Suprapubic skin (tissue), 4 donors: ENCODE results near the gene SLC35A5.
A peak's percentile ranks its signal among the peaks of the same experiment; 100 is the strongest.

Experiments
- POLR2A ChIP-seq, 2 donors: fragments of 450-650 bp; IDR thresholded peaks; one replicate each; pipeline ENCODE4 v1.6.1; 2017; ENCODE audit warnings: antibody characterized with exemption in 2 of 2, mild to moderate bottlenecking in 2 of 2, moderate library complexity in 2 of 2
- POLR2AphosphoS5 ChIP-seq, 3 donors: sonication (generic); formaldehyde crosslinking; IDR thresholded peaks; one replicate each; pipeline ENCODE4 v1.6.1; 2017; ENCODE audit warnings: antibody characterized with exemption in 3 of 3
- TF ChIP-seq, protein P1 (sequence below), 2 donors: fragments of 200-600 bp in 1 of 2; fragments of 450-650 bp in 1 of 2; sonication (generic) in 1 of 2; IDR thresholded peaks; one replicate each; pipeline ENCODE4 v1.5.1; 2016 to 2019; ENCODE audit warnings: antibody characterized with exemption in 2 of 2, mild to moderate bottlenecking in 1 of 2, moderate library complexity in 1 of 2

DNA sequence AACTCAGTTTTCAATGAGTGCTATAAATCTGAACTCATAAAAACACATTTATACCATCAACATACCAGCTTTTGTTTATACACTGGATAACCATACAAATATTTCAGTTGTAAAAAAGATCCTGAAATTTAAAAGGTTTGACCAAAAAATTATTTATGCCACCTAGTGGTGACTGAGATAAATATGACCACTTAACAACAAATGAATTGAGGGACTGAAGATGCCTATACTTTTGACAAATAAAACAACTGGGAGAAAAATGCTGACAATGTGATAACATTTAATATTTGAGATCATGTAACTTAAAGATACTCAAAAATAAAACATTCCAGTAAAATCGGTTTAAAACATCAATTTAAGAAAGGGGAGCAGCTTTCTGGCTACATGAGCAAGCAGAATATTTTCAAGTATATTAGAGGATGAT, 30.5 kb upstream of the SLC35A5 start:
- TF ChIP-seq, protein P1, sequence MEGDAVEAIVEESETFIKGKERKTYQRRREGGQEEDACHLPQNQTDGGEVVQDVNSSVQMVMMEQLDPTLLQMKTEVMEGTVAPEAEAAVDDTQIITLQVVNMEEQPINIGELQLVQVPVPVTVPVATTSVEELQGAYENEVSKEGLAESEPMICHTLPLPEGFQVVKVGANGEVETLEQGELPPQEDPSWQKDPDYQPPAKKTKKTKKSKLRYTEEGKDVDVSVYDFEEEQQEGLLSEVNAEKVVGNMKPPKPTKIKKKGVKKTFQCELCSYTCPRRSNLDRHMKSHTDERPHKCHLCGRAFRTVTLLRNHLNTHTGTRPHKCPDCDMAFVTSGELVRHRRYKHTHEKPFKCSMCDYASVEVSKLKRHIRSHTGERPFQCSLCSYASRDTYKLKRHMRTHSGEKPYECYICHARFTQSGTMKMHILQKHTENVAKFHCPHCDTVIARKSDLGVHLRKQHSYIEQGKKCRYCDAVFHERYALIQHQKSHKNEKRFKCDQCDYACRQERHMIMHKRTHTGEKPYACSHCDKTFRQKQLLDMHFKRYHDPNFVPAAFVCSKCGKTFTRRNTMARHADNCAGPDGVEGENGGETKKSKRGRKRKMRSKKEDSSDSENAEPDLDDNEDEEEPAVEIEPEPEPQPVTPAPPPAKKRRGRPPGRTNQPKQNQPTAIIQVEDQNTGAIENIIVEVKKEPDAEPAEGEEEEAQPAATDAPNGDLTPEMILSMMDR (IDR thresholded peaks at IDR 0.05) = peak; percentile 27 to 28
- TF ChIP-seq POLR2AphosphoS5 (IDR thresholded peaks at IDR 0.05) = no peak
- TF ChIP-seq POLR2A (IDR thresholded peaks at IDR 0.05) = no peak
